HCT116 (cell line): ENCODE results near the gene TCHP. TPM values are rescaled to one million over a fixed set of nuclear protein-coding genes. Genes with fewer than 3 reads are reported as not detected.

Source experiments
- ATAC-seq: fragments of 200-7000 bp; cut with Tn5 transposase; 2 replicates; pipeline ENCODE4 v1.9.1; 2020; ENCODE audit warnings: mild to moderate bottlenecking, moderate library complexity
- BruUV-seq: library from RNA; stranded (reverse); fragments of 400-500 nt; replicated peaks from 2 replicates; lab custom pipeline; 2021; lab: Mats Ljungman, UMichigan
- CTCF ChIA-PET: fragments of 300-600 bp; sonication (Branson Sonifier 250); formaldehyde crosslinking; loops from one replicate; lab custom pipeline; 2021; ENCODE audit warnings: antibody characterized with exemption; lab: Charles Lee
- POLR2A ChIA-PET: fragments of 300-600, 350-600 bp; sonication (Branson Sonifier 250); formaldehyde crosslinking; loops from one replicate; lab custom pipeline; 2021; ENCODE audit warnings: antibody characterized with exemption; lab: Charles Lee
- RAD21 ChIA-PET, 2 experiments: fragments of 300-600 bp; sonication (Branson Sonifier 250); formaldehyde crosslinking; loops; one replicate each; lab custom pipeline; 2023; ENCODE audit warnings: low total read pairs in 2 of 2; ENCODE audit not compliant: uncharacterized antibody in 2 of 2, unreplicated experiment in 2 of 2, low non-redundant PET in 1 of 2; lab: Charles Lee
- DNase-seq: peaks from one replicate; pipeline ENCODE4 v3.0.0-alpha.2; 2010; ENCODE audit warnings: low read depth, low spot score
- H2AFZ ChIP-seq: fragments of 200-600 bp; shearing (Covaris generic), sonication (generic); 2 replicates; pipeline ENCODE4 v1.6.1; 2017; ENCODE audit warnings: low read depth, mixed run types, mixed read lengths, antibody characterized with exemption, low read length; ENCODE audit not compliant: poor library complexity, severe bottlenecking
- H3K27ac ChIP-seq: 2 replicates; pipeline ENCODE4 v1.5.1; 2012; ENCODE audit warnings: low read depth, low read length
- H3K27me3 ChIP-seq: fragments of 200-600 bp; sonication (generic); 2 replicates; pipeline ENCODE4 v1.6.1; 2016; ENCODE audit warnings: mixed run types, low read length, mixed read lengths; ENCODE audit not compliant: insufficient read depth
- H3K36me3 ChIP-seq, 2 experiments: fragments of 200-500 bp in 1 of 2; fragments of 200-600 bp in 1 of 2; sonication (Bioruptor generic) in 1 of 2; sonication (generic) in 1 of 2; 2 replicates each; pipeline versions ENCODE4 v1.5.1 to v1.6.1; 2014 to 2016; ENCODE audit warnings: low read length in 2 of 2, inconsistent platforms in 1 of 2, mixed read lengths in 1 of 2, mixed run types in 1 of 2; ENCODE audit not compliant: insufficient read depth in 2 of 2, control insufficient read depth in 1 of 2
- H3K4me1 ChIP-seq, 2 experiments: fragments of 200-600 bp in 1 of 2; sonication (generic) in 1 of 2; 2 replicates each; pipeline versions ENCODE4 v1.5.1 to v1.6.1; 2012 to 2017; ENCODE audit warnings: low read length in 2 of 2, inconsistent platforms in 1 of 2, mild to moderate bottlenecking in 1 of 2, mixed read lengths in 1 of 2, mixed run types in 1 of 2, moderate library complexity in 1 of 2; ENCODE audit not compliant: insufficient read depth in 2 of 2, control insufficient read depth in 1 of 2
- H3K4me2 ChIP-seq: fragments of 200-600 bp; sonication (generic); 2 replicates; pipeline ENCODE4 v1.6.1; 2017; ENCODE audit warnings: mixed run types, low read length, mixed read lengths
- H3K4me3 ChIP-seq, 2 experiments: fragments of 200-600 bp in 1 of 2; sonication (generic) in 1 of 2; replicated peaks in 1 of 2; 2 replicates each; pipeline ENCODE4 v1.5.1; 2011 to 2016; ENCODE audit warnings: low read length in 2 of 2, control low read depth in 1 of 2, low read depth in 1 of 2, mild to moderate bottlenecking in 1 of 2, mixed read lengths in 1 of 2, mixed run types in 1 of 2
- H3K79me2 ChIP-seq: fragments of 200-600 bp; sonication (generic); 2 replicates; pipeline ENCODE4 v1.6.1; 2017; ENCODE audit warnings: mild to moderate bottlenecking, mixed run types, low read length, moderate library complexity, mixed read lengths; ENCODE audit not compliant: insufficient read depth
- H3K9ac ChIP-seq: fragments of 200-600 bp; sonication (generic); 2 replicates; pipeline ENCODE4 v1.6.1; 2016; ENCODE audit warnings: low read length, mixed read lengths
- H3K9me2 ChIP-seq: fragments of 200-600 bp; sonication (generic), shearing (Covaris generic); 2 replicates; pipeline ENCODE4 v1.6.1; 2017; ENCODE audit warnings: mixed run types, mild to moderate bottlenecking, moderate library complexity; ENCODE audit not compliant: insufficient read depth
- H3K9me3 ChIP-seq, 2 experiments: fragments of 200-500 bp in 1 of 2; fragments of 200-600 bp in 1 of 2; sonication (Bioruptor generic) in 1 of 2; sonication (generic) in 1 of 2; 2 replicates each; pipeline ENCODE4 v1.6.1; 2014 to 2017; ENCODE audit warnings: low read length in 2 of 2, mixed read lengths in 2 of 2, inconsistent platforms in 1 of 2, low read depth in 1 of 2, mild to moderate bottlenecking in 1 of 2, mixed run types in 1 of 2, moderate library complexity in 1 of 2; ENCODE audit not compliant: control insufficient read depth in 1 of 2, insufficient read depth in 1 of 2
- H4K20me1 ChIP-seq: fragments of 200-600 bp; sonication (generic), shearing (Covaris generic); 2 replicates; pipeline ENCODE4 v1.6.1; 2017; ENCODE audit warnings: mixed run types, mild to moderate bottlenecking, moderate library complexity; ENCODE audit not compliant: insufficient read depth
- CBX3 ChIP-seq: IDR thresholded peaks from 2 replicates; pipeline ENCODE4 v1.6.1; 2012; ENCODE audit warnings: low read depth
- CEBPB ChIP-seq: IDR thresholded peaks from 2 replicates; pipeline ENCODE4 v1.6.1; 2012; ENCODE audit warnings: low read depth
- EGR1 ChIP-seq: IDR thresholded peaks from 2 replicates; pipeline ENCODE4 v1.6.1; 2012; ENCODE audit warnings: low read depth
- ELF1 ChIP-seq: IDR thresholded peaks from 2 replicates; pipeline ENCODE4 v1.6.1; 2012; ENCODE audit warnings: low read depth, borderline replicate concordance
- EZH2phosphoT487 ChIP-seq: fragments of 200-600 bp; IDR thresholded peaks from 2 replicates; pipeline ENCODE4 v1.6.1; 2018; ENCODE audit warnings: antibody characterized with exemption, borderline replicate concordance
- JUND ChIP-seq: IDR thresholded peaks from 2 replicates; pipeline ENCODE4 v1.6.1; 2012
- MAX ChIP-seq: IDR thresholded peaks from 2 replicates; pipeline ENCODE4 v1.6.1; 2012
- POLR2A ChIP-seq: IDR thresholded peaks from 2 replicates; pipeline ENCODE4 v1.7.0; 2011; ENCODE audit warnings: borderline replicate concordance; ENCODE audit not compliant: insufficient read depth, insufficient read length; ENCODE audit errors: extremely low read depth
- POLR2AphosphoS5 ChIP-seq: IDR thresholded peaks from 2 replicates; pipeline ENCODE4 v1.6.1; 2011; ENCODE audit warnings: mild to moderate bottlenecking, low read depth, low read length, moderate library complexity
- RAD21 ChIP-seq: IDR thresholded peaks from 2 replicates; pipeline ENCODE4 v1.6.1; 2012; ENCODE audit warnings: low read depth, mild to moderate bottlenecking
- SIN3A ChIP-seq: IDR thresholded peaks from 2 replicates; pipeline ENCODE4 v1.6.1; 2012; ENCODE audit warnings: low read depth
- SP1 ChIP-seq: IDR thresholded peaks from 2 replicates; pipeline ENCODE4 v1.6.1; 2012; ENCODE audit warnings: low read depth
- SRF ChIP-seq: IDR thresholded peaks from 2 replicates; pipeline ENCODE4 v1.6.1; 2012; ENCODE audit warnings: low read depth
- TCF7L2 ChIP-seq: IDR thresholded peaks from 2 replicates; pipeline ENCODE4 v1.7.0; 2011; ENCODE audit warnings: borderline replicate concordance, inconsistent platforms; ENCODE audit not compliant: insufficient read depth, insufficient read length; ENCODE audit errors: extremely low read depth
- YY1 ChIP-seq: IDR thresholded peaks from 2 replicates; pipeline ENCODE4 v1.6.1; 2011; ENCODE audit warnings: low read length, low read depth, moderate library complexity, mild to moderate bottlenecking; ENCODE audit not compliant: insufficient replicate concordance; ENCODE audit errors: extremely low read depth
- ZBTB33 ChIP-seq: IDR thresholded peaks from 2 replicates; pipeline ENCODE4 v1.6.1; 2011; ENCODE audit warnings: mild to moderate bottlenecking, low read length, moderate library complexity; ENCODE audit not compliant: insufficient replicate concordance; ENCODE audit errors: extremely low read depth
- ZFX ChIP-seq: fragments of 450-650 bp; IDR thresholded peaks from 2 replicates; pipeline ENCODE4 v1.6.1; 2017
- ZNF274 ChIP-seq: fragments of 200-500 bp; sonication (Bioruptor generic); IDR thresholded peaks from 2 replicates; pipeline ENCODE4 v1.6.1; 2014; ENCODE audit warnings: mild to moderate bottlenecking, low read depth, low read length, inconsistent platforms
- intact Hi-C: fragments of 100-400 bp; cut with micrococcal nuclease; formaldehyde crosslinking; loops from 2 replicates; pipeline ENCODE4 v1.10.0; 2022
- total RNA-seq: library from RNA; stranded (reverse); gene quantifications from one replicate; pipeline ENCODE4 v1.2.1, GENCODE V29; 2021; ENCODE audit not compliant: unreplicated experiment
- TF ChIP-seq, protein P1 (sequence below), 3 experiments: fragments of 200-600 bp in 1 of 3; sonication (generic) in 1 of 3; IDR thresholded peaks in 2 of 3; conservative IDR thresholded peaks in 1 of 3; 2 replicates each; pipeline ENCODE4 v1.5.1; 2012 to 2017; ENCODE audit warnings: low read depth in 2 of 3, low read length in 2 of 3, antibody characterized with exemption in 1 of 3, borderline replicate concordance in 1 of 3, control low read depth in 1 of 3, mild to moderate bottlenecking in 1 of 3, mixed read lengths in 1 of 3, mixed run types in 1 of 3, moderate library complexity in 1 of 3; ENCODE audit not compliant: insufficient read depth in 1 of 3
- TF ChIP-seq, protein P2 (sequence below): IDR thresholded peaks from 2 replicates; pipeline ENCODE4 v1.6.1; 2012; ENCODE audit warnings: low read depth

TCHP gene
- total RNA-seq, 1 experiment from 2014 or later: 17.3 TPM

DNA sequence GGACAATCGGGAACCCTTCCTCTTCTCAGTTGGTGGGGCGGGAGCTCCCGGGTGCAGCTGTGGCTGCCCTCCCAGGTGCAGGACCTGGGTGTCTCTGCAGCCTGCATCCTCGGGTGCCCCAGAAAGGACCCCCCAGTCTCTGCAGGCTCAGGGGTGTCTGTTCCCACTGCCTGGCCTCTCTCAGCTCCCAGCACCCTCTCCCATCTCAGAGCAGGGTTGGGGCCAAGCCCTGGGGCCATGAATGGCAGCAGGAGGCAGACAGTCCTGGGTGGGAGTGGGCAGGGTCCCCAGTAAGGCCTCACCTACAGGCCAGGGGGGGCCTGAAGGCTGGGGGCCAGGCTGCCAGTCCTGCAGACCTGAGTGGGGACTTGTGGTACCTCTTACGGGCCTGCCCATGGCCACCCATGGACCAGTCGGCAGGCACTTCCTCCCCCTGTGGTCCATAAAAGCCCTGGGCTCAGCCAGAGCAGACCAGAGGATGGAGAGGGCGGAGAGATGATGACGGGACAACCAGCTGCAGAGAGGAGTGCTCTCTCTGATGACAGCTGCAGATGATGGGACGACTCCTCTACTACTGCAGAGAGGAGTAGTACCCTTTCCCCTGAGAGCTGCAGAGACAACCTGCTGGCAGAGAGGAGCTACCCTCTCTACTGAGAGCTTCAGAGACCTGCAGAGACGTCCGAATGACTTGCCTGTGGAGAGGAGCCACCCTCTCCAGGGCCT lies 26.6 kb downstream of the TCHP start:
- no peak overlapping the region for H3K4me2 ChIP-seq
- no peak overlapping the region for H3K9ac ChIP-seq
- DNase-seq (no peak), ATAC-seq (no peak)
- ChIA-PET POLR2A (no interaction called here), CTCF (interaction anchor here (0.7 kb wide), 1 partner anchor 16 kb away, joined by 3 read pairs; no protein-coding TSS in a partner anchor), RAD21 (interaction anchor here in 1 of 2 experiments (1.1 kb wide), 1 partner anchor 74 kb away, joined by 4 read pairs; no protein-coding TSS in a partner anchor)
- H3K27ac ChIP-seq: no peak overlapping the region
- H3K9me2 ChIP-seq: no peaks in the 10 kb centered on the region
- H3K27me3 ChIP-seq: no peaks in the 10 kb centered on the region
- H3K9me3 ChIP-seq: no peaks in the 10 kb centered on the region
- H3K4me3 ChIP-seq: no peak overlapping the region
- intact Hi-C loops: loop anchor here (1.0 kb wide), 1 partner anchor 73 kb away; no protein-coding TSS in a partner anchor
- no peaks in the 10 kb centered on the region for H4K20me1 ChIP-seq
- no peak overlapping the region for H2AFZ ChIP-seq
- no peaks in the 10 kb centered on the region for H3K79me2 ChIP-seq
- H3K4me1 ChIP-seq: no peaks in the 10 kb centered on the region
- BruUV-seq: no TSS peak
- TF ChIP-seq CBX3 (no peak), RAD21 (no peak), TCF7L2 (no peak), ELF1 (no peak), ZNF274 (no peak), EGR1 (no peak), ZFX (no peak), SRF (no peak), SP1 (no peak), CEBPB (no peak), EZH2phosphoT487 (no peak), JUND (no peak), MAX (no peak), YY1 (no peak), POLR2A (no peak), SIN3A (no peak), POLR2AphosphoS5 (no peak), ZBTB33 (no peak)
- TF ChIP-seq, protein P1, sequence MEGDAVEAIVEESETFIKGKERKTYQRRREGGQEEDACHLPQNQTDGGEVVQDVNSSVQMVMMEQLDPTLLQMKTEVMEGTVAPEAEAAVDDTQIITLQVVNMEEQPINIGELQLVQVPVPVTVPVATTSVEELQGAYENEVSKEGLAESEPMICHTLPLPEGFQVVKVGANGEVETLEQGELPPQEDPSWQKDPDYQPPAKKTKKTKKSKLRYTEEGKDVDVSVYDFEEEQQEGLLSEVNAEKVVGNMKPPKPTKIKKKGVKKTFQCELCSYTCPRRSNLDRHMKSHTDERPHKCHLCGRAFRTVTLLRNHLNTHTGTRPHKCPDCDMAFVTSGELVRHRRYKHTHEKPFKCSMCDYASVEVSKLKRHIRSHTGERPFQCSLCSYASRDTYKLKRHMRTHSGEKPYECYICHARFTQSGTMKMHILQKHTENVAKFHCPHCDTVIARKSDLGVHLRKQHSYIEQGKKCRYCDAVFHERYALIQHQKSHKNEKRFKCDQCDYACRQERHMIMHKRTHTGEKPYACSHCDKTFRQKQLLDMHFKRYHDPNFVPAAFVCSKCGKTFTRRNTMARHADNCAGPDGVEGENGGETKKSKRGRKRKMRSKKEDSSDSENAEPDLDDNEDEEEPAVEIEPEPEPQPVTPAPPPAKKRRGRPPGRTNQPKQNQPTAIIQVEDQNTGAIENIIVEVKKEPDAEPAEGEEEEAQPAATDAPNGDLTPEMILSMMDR (IDR thresholded peaks at IDR 0.05 in 2 of 3, conservative IDR thresholded peaks at IDR 0.05 in 1 of 3; ENCODE audit: borderline replicate concordance in 1 of 3, insufficient read depth in 1 of 3, low read depth in 2 of 3, low read length in 2 of 3): no peak
- TF ChIP-seq, protein P2, sequence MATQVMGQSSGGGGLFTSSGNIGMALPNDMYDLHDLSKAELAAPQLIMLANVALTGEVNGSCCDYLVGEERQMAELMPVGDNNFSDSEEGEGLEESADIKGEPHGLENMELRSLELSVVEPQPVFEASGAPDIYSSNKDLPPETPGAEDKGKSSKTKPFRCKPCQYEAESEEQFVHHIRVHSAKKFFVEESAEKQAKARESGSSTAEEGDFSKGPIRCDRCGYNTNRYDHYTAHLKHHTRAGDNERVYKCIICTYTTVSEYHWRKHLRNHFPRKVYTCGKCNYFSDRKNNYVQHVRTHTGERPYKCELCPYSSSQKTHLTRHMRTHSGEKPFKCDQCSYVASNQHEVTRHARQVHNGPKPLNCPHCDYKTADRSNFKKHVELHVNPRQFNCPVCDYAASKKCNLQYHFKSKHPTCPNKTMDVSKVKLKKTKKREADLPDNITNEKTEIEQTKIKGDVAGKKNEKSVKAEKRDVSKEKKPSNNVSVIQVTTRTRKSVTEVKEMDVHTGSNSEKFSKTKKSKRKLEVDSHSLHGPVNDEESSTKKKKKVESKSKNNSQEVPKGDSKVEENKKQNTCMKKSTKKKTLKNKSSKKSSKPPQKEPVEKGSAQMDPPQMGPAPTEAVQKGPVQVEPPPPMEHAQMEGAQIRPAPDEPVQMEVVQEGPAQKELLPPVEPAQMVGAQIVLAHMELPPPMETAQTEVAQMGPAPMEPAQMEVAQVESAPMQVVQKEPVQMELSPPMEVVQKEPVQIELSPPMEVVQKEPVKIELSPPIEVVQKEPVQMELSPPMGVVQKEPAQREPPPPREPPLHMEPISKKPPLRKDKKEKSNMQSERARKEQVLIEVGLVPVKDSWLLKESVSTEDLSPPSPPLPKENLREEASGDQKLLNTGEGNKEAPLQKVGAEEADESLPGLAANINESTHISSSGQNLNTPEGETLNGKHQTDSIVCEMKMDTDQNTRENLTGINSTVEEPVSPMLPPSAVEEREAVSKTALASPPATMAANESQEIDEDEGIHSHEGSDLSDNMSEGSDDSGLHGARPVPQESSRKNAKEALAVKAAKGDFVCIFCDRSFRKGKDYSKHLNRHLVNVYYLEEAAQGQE: no peak
- peaks cover 0 to 2% of the 10 kb centered on the region in 2 experiments; a peak in 1 of 4 replicates for H3K36me3 ChIP-seq
